Activated B cell treated with CpG ODN at 0.5 μM for 24 hours (primary cell): ENCODE measurements around the gene NKAIN2. TPM values are rescaled to one million over a fixed set of nuclear protein-coding genes. Genes with fewer than 3 reads are reported as not detected.

ENCODE experiments used
- ATAC-seq: fragments of 200-7000 bp; cut with Tn5 transposase; one replicate; pipeline ENCODE4 v1.10.0; 2021; ENCODE audit warnings: low read depth, mild to moderate bottlenecking, moderate library complexity
- CTCF ChIA-PET: fragments of 350-600 bp; sonication (Branson Sonifier 250); formaldehyde crosslinking; loops from one replicate; lab custom pipeline; 2021; ENCODE audit warnings: antibody characterized with exemption; lab: Charles Lee
- POLR2A ChIA-PET: fragments of 350-600 bp; sonication (Branson Sonifier 250); formaldehyde crosslinking; loops from one replicate; lab custom pipeline; 2021; ENCODE audit warnings: antibody characterized with exemption; lab: Charles Lee
- DNase-seq: peaks from one replicate; pipeline ENCODE4 v3.0.0; 2022
- H3K27ac Mint-ChIP-seq: one replicate; pipeline ENCODE4 v1.8.0; 2020; ENCODE audit warnings: mixed read lengths
- H3K27me3 Mint-ChIP-seq: one replicate; pipeline ENCODE4 v1.8.0; 2021; ENCODE audit warnings: mixed read lengths
- H3K36me3 Mint-ChIP-seq: one replicate; pipeline ENCODE4 v1.8.0; 2021; ENCODE audit warnings: low read depth, mixed read lengths
- H3K4me1 Mint-ChIP-seq: one replicate; pipeline ENCODE4 v1.8.0; 2021; ENCODE audit warnings: mixed read lengths
- H3K4me3 Mint-ChIP-seq: one replicate; pipeline ENCODE4 v1.8.0; 2020; ENCODE audit warnings: mild to moderate bottlenecking, mixed read lengths
- H3K9me3 Mint-ChIP-seq: one replicate; pipeline ENCODE4 v1.8.0; 2020; ENCODE audit warnings: mixed read lengths
- intact Hi-C: fragments of 100-400 bp; cut with micrococcal nuclease; formaldehyde crosslinking; loops from one replicate; pipeline ENCODE4 v1.15.1; 2024
- total RNA-seq: library from RNA; stranded (reverse); gene quantifications from 2 replicates; pipeline ENCODE4 v1.2.3, GENCODE V29; 2022
- TF ChIP-seq, protein P1 (sequence below): fragments of 200-600 bp; IDR thresholded peaks from one replicate; pipeline ENCODE4 v1.8.0; 2022; ENCODE audit warnings: antibody characterized with exemption, mild to moderate bottlenecking

NKAIN2 gene
- total RNA-seq, 1 donor from 2014 or later, result not detected

DNA sequence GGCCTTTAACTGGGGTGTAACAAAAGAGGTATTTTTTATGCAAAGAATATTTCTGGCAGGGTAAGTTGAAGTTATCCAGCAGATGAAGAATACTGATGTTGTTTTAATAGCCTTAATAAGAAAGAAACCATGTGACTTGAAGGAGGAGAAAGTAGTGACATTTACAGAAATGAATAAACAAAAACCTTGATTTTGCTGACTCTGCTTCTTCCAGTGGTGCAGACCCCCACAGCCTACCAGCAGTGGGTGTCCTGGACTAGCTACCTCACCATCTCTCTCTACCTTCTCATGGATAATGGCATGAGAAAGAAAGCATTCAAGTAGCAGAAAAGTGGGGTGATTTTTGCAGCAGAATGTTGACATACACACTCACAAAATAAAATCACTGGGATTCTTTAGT lies 996.0 kb downstream of the NKAIN2 start:
- TF ChIP-seq, protein P1, sequence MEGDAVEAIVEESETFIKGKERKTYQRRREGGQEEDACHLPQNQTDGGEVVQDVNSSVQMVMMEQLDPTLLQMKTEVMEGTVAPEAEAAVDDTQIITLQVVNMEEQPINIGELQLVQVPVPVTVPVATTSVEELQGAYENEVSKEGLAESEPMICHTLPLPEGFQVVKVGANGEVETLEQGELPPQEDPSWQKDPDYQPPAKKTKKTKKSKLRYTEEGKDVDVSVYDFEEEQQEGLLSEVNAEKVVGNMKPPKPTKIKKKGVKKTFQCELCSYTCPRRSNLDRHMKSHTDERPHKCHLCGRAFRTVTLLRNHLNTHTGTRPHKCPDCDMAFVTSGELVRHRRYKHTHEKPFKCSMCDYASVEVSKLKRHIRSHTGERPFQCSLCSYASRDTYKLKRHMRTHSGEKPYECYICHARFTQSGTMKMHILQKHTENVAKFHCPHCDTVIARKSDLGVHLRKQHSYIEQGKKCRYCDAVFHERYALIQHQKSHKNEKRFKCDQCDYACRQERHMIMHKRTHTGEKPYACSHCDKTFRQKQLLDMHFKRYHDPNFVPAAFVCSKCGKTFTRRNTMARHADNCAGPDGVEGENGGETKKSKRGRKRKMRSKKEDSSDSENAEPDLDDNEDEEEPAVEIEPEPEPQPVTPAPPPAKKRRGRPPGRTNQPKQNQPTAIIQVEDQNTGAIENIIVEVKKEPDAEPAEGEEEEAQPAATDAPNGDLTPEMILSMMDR, result no peak
- H3K27ac Mint-ChIP-seq, result no peak overlapping the region
- H3K4me3 Mint-ChIP-seq, result no peak overlapping the region
- no peaks in the 10 kb centered on the region for H3K4me1 Mint-ChIP-seq
- H3K9me3 Mint-ChIP-seq, result no peaks in the 10 kb centered on the region
- ChIA-PET POLR2A (no interaction called here), CTCF (no interaction called here)
- ATAC-seq (no peak), DNase-seq (no peak)
- no peaks in the 10 kb centered on the region for H3K27me3 Mint-ChIP-seq
- intact Hi-C loops, result no loop called here
- H3K36me3 Mint-ChIP-seq, result no peaks in the 10 kb centered on the region

DNA sequence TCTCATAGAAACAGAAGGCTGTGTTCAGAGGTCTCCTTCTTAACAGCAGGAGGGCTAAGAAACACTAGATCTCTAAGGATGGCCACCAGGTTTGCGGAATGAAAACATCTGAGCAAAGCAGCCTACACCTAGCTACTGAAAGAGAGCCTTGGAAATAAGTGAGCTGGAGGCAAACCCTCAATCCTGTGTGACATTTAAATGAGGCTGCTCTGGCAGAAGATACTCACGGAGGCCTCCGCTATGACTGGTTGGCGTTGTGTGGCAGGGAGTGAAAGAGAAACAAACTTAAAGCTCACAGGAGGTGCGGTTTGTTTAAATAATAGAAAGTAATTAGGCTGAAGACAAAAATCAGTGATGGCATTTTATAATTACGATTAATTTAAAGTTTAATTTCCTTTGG lies 996.6 kb downstream of the NKAIN2 start:
- DNase-seq (no peak), ATAC-seq (no peak)
- ChIA-PET CTCF (no interaction called here), POLR2A (no interaction called here)
- H3K4me3 Mint-ChIP-seq, result no peak overlapping the region
- intact Hi-C loops, result no loop called here
- H3K4me1 Mint-ChIP-seq, result no peaks in the 10 kb centered on the region
- TF ChIP-seq, protein P1, result no peak
- no peak overlapping the region for H3K27ac Mint-ChIP-seq
- H3K9me3 Mint-ChIP-seq, result no peaks in the 10 kb centered on the region
- no peaks in the 10 kb centered on the region for H3K36me3 Mint-ChIP-seq
- H3K27me3 Mint-ChIP-seq, result no peaks in the 10 kb centered on the region

DNA sequence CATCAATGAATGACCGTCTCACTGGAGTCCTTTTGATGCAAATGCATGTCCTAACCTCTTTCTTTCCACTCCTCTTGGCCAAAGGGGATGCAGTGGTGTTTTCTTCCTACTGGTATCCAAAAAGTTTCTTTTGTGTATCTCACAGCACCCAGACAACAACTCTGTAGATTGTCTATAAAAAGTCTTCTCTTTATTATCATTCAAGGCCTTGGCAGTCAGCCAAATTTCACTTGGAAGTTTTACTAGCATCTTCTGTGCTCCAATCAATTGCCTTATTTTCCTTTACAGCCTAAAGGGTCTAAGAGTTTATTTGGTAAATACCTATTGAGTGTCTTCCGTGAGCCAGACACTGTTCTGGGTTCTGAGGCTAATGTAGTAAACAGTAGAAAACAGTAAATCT lies 1008.4 kb downstream of the NKAIN2 start:
- H3K9me3 Mint-ChIP-seq, result peaks cover 4% of the 10 kb centered on the region
- ChIA-PET CTCF (no interaction called here), POLR2A (no interaction called here)
- no peak overlapping the region for H3K27ac Mint-ChIP-seq
- H3K36me3 Mint-ChIP-seq, result no peaks in the 10 kb centered on the region
- intact Hi-C loops, result no loop called here
- no peaks in the 10 kb centered on the region for H3K4me1 Mint-ChIP-seq
- no peak for ATAC-seq
- no peak overlapping the region for H3K4me3 Mint-ChIP-seq
- DNase-seq, result no peak
- H3K27me3 Mint-ChIP-seq, result no peaks in the 10 kb centered on the region
- TF ChIP-seq, protein P1, result no peak

DNA sequence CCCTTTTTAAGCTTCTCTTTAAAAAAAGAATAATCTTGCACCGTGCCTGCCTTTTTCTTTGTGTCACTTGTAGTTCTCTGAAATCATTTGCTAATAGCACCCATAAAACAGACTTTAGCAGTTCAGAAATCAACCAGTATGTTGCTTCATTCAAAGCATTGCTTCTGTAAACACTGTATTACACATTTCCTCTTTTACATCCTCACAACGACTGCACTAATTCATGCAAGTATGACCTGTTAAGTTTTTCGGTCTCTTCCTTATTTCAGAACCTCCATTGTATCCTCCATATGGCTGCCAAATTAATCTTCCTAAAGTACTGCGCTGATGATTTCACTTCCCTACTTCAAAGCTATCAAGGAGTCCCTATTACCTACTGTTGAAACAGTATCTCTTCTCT lies 1015.7 kb downstream of the NKAIN2 start:
- Mint-ChIP-seq H3K4me1 (no peaks in the 10 kb centered on the region), H3K4me3 (no peak overlapping the region), H3K27ac (no peak overlapping the region), H3K36me3 (no peaks in the 10 kb centered on the region), H3K27me3 (no peaks in the 10 kb centered on the region), H3K9me3 (peaks cover 4% of the 10 kb centered on the region)
- POLR2A ChIA-PET, result no interaction called here
- DNase-seq, result no peak
- TF ChIP-seq, protein P1, result no peak
- intact Hi-C loops, result no loop called here
- CTCF ChIA-PET, result no interaction called here
- no peak for ATAC-seq

DNA sequence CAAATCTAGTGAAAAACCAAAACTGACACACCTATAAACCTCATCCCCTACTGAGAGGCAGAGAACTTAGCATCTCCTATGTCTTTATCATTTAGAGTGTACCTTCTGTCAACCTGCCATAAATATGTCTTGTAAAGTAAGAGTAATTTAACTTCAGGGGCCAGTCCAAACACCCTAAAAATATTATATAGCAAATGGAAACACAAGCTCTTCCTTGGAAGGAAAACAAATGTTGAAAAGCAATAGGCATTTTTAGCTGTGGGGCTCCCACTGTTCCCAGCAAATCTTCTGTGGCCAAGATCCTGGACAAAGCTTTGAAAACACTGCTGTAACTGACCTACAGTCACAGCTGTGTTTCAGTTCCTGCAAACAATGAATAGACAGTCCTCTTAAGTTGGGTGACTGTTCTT lies 1018.5 kb downstream of the NKAIN2 start:
- no peaks in the 10 kb centered on the region for H3K4me1 Mint-ChIP-seq
- TF ChIP-seq, protein P1, result no peak
- intact Hi-C loops, result no loop called here
- DNase-seq, result no peak
- H3K27me3 Mint-ChIP-seq, result no peaks in the 10 kb centered on the region
- POLR2A ChIA-PET, result no interaction called here
- H3K4me3 Mint-ChIP-seq, result no peak overlapping the region
- H3K36me3 Mint-ChIP-seq, result no peaks in the 10 kb centered on the region
- CTCF ChIA-PET, result no interaction called here
- H3K9me3 Mint-ChIP-seq, result no peaks in the 10 kb centered on the region
- no peak for ATAC-seq
- no peak overlapping the region for H3K27ac Mint-ChIP-seq
